Endodermal cell (in vitro differentiated cells): ENCODE data around the gene DOK7. TPM values are rescaled to one million over a fixed set of nuclear protein-coding genes. Genes with fewer than 3 reads are reported as not detected.

Source experiments
- DNase-seq: peaks from one replicate; pipeline ENCODE4 v3.0.0-alpha.2; 2017
- H3K27ac ChIP-seq: 2 replicates; pipeline ENCODE4 v1.5.1; 2013; ENCODE audit warnings: mild to moderate bottlenecking, low read depth, low read length, moderate library complexity
- H3K27me3 ChIP-seq: 2 replicates; pipeline ENCODE4 v1.6.1; 2013; ENCODE audit warnings: mild to moderate bottlenecking, low read length, moderate library complexity; ENCODE audit not compliant: insufficient read depth, control insufficient read depth, poor library complexity, severe bottlenecking
- H3K36me3 ChIP-seq: 2 replicates; pipeline ENCODE4 v1.7.0; 2013; ENCODE audit warnings: mild to moderate bottlenecking, low read length, moderate library complexity; ENCODE audit not compliant: control insufficient read depth, insufficient read depth
- H3K4me1 ChIP-seq: one replicate; pipeline ENCODE4 v1.7.0; 2013; ENCODE audit warnings: low read length; ENCODE audit not compliant: control insufficient read depth, insufficient read depth
- H3K4me3 ChIP-seq: 2 replicates; pipeline ENCODE4 v1.5.1; 2013; ENCODE audit warnings: mild to moderate bottlenecking, low read length, moderate library complexity
- H3K9ac ChIP-seq: 2 replicates; pipeline ENCODE4 v1.6.1; 2013; ENCODE audit warnings: mild to moderate bottlenecking, low read length, moderate library complexity; ENCODE audit not compliant: poor library complexity, severe bottlenecking; ENCODE audit errors: extremely low read depth
- H3K9me3 ChIP-seq: 2 replicates; pipeline ENCODE4 v1.6.1; 2013; ENCODE audit warnings: mild to moderate bottlenecking, low read length, moderate library complexity; ENCODE audit not compliant: control insufficient read depth
- H3K27ac Mint-ChIP-seq: 2 replicates; pipeline ENCODE4 v1.8.0; 2020; ENCODE audit warnings: mixed read lengths
- H3K27me3 Mint-ChIP-seq: 2 replicates; pipeline ENCODE4 v1.8.0; 2021; ENCODE audit warnings: mild to moderate bottlenecking, mixed read lengths; ENCODE audit not compliant: insufficient read depth
- H3K36me3 Mint-ChIP-seq: 2 replicates; pipeline ENCODE4 v1.8.0; 2020; ENCODE audit warnings: low read depth, mixed read lengths
- H3K4me1 Mint-ChIP-seq: 2 replicates; pipeline ENCODE4 v1.8.0; 2020; ENCODE audit warnings: mixed read lengths
- H3K4me3 Mint-ChIP-seq: 2 replicates; pipeline ENCODE4 v1.8.0; 2020; ENCODE audit warnings: mild to moderate bottlenecking, moderate library complexity, mixed read lengths
- H3K9me3 Mint-ChIP-seq: 2 replicates; pipeline ENCODE4 v1.8.0; 2020; ENCODE audit warnings: mild to moderate bottlenecking, mixed read lengths
- CTCF ChIP-seq: fragments of 200-600 bp; sonication (generic); conservative IDR thresholded peaks from 2 replicates; pipeline ENCODE4 v1.5.0; 2021; ENCODE audit warnings: antibody characterized with exemption, mild to moderate bottlenecking
- WGBS, 2 experiments: methylation state at CpG; one replicate each; pipeline versions ENCODE4 v1.1.5 to v1.1.7; 2013; ENCODE audit warnings: missing lambda C conversion rate in 2 of 2, mixed read lengths in 1 of 2; ENCODE audit not compliant: insufficient coverage in 1 of 2, insufficient read length in 1 of 2; 5-methylcytosine and 5-hydroxymethylcytosine counted together
- total RNA-seq, 2 donors: library from RNA; stranded (reverse); fragmentation: NEBNext Ultra II Directional in 1 of 2; extraction: Animal tissue kit (Norgen Biotek cat#: 25700) in 1 of 2; gene quantifications; 2 replicates in 1 of 2; 3 replicates in 1 of 2; pipeline ENCODE4 v1.2.1, GENCODE V29; 2021

Gene DOK7
- total RNA-seq, 2 donors from 2014 or later: 0.38 to 1.3 TPM

- no peaks in the 10 kb centered on the region for H3K4me1 Mint-ChIP-seq
- 93 to 95% methylated on average over 21 to 29 of the region's 29 CpGs for WGBS, 2 experiments
- Histone ChIP-seq H3K9ac (no peak overlapping the region), H3K4me3 (no peak overlapping the region), H3K36me3 (peaks cover 6% of the 10 kb centered on the region), H3K27ac (no peak overlapping the region), H3K4me1 (no peaks in the 10 kb centered on the region), H3K27me3 (no peaks in the 10 kb centered on the region), H3K9me3 (no peaks in the 10 kb centered on the region)
- no peak overlapping the region for H3K27ac Mint-ChIP-seq
- no peak overlapping the region for H3K4me3 Mint-ChIP-seq
- TF ChIP-seq CTCF: no peak
- no peaks in the 10 kb centered on the region for H3K9me3 Mint-ChIP-seq
- no peak for DNase-seq
- no peaks in the 10 kb centered on the region for H3K27me3 Mint-ChIP-seq
- H3K36me3 Mint-ChIP-seq: peaks cover 14% of the 10 kb centered on the region
These were observed 40.8 kb upstream of the DOK7 start for GRCh38 chr4:3422241-3422801.

GRCh38 chr4:3422808-3423297, 40.3 kb upstream of the DOK7 start:
- Mint-ChIP-seq H3K36me3 (peaks cover 11% of the 10 kb centered on the region), H3K27ac (no peak overlapping the region), H3K27me3 (no peaks in the 10 kb centered on the region), H3K4me1 (no peaks in the 10 kb centered on the region), H3K9me3 (no peaks in the 10 kb centered on the region), H3K4me3 (no peak overlapping the region)
- H3K9ac ChIP-seq: no peak overlapping the region
- no peak overlapping the region for H3K4me3 ChIP-seq
- H3K27ac ChIP-seq: no peak overlapping the region
- no peak for TF ChIP-seq CTCF
- H3K9me3 ChIP-seq: no peaks in the 10 kb centered on the region
- 89 to 93% methylated on average over 9 to 19 of the region's 19 CpGs for WGBS, 2 experiments
- H3K27me3 ChIP-seq: no peaks in the 10 kb centered on the region
- H3K4me1 ChIP-seq: no peaks in the 10 kb centered on the region
- no peak for DNase-seq
- peaks cover under 1% of the 10 kb centered on the region for H3K36me3 ChIP-seq

GRCh38 chr4:3423406-3423805, 39.7 kb upstream of the DOK7 start:
- Histone ChIP-seq H3K4me1 (no peaks in the 10 kb centered on the region), H3K27ac (no peak overlapping the region), H3K9me3 (no peaks in the 10 kb centered on the region), H3K4me3 (no peak overlapping the region), H3K27me3 (no peaks in the 10 kb centered on the region), H3K36me3 (no peaks in the 10 kb centered on the region), H3K9ac (no peak overlapping the region)
- peaks cover 7% of the 10 kb centered on the region for H3K36me3 Mint-ChIP-seq
- no peak overlapping the region for H3K27ac Mint-ChIP-seq
- DNase-seq: no peak
- no peaks in the 10 kb centered on the region for H3K27me3 Mint-ChIP-seq
- no peak for TF ChIP-seq CTCF
- no peaks in the 10 kb centered on the region for H3K9me3 Mint-ChIP-seq
- 92 to 96% methylated on average over 15 to 16 of the region's 16 CpGs for WGBS, 2 experiments
- no peaks in the 10 kb centered on the region for H3K4me1 Mint-ChIP-seq
- no peak overlapping the region for H3K4me3 Mint-ChIP-seq
